K562 (cell line): Measurements from ENCODE around the gene AZU1. TPM values are rescaled to one million over a fixed set of nuclear protein-coding genes. Genes with fewer than 3 reads are reported as not detected.
A peak's percentile ranks its signal among the peaks of the same experiment; 100 is the strongest.

Experiments used
- ATAC-seq: fragments of 200-7000 bp; cut with Tn5 transposase; 3 replicates; pipeline ENCODE4 v1.9.1; 2020; ENCODE audit warnings: moderate library complexity
- BruUV-seq: library from RNA; stranded (reverse); fragments of 400-500 nt; replicated peaks from 2 replicates; lab custom pipeline; 2021; lab: Mats Ljungman, UMichigan
- CTCF ChIA-PET: fragments of 300-600 bp; formaldehyde crosslinking; extraction: SDS; loops from one replicate; lab custom pipeline; 2021; ENCODE audit warnings: low intra/inter-chr PET ratio; lab: Yijun Ruan, JAX
- POLR2A ChIA-PET: fragments of 300-600, 350-650 bp; sonication (Branson Sonifier 250); formaldehyde crosslinking; extraction: SDS; loops from one replicate; lab custom pipeline; 2021; ENCODE audit warnings: antibody characterized with exemption, inconsistent platforms; lab: Yijun Ruan, JAX
- DNase-seq, 4 experiments: peaks; one replicate each; pipeline versions ENCODE4 v3.0.0 to v3.0.0-alpha.2; 2011 to 2018; ENCODE audit warnings: low spot score in 3 of 4, mixed read lengths in 3 of 4; ENCODE audit errors: extremely low read depth in 1 of 4
- FAIRE-seq: peaks from 2 replicates; lab custom pipeline; 2011; peaks lifted over from hg19 to GRCh38; lab: Jason Lieb, UNC
- H2AFZ ChIP-seq: 2 replicates; pipeline ENCODE4 v1.6.0; 2011; ENCODE audit warnings: low read depth, low read length, control low read depth, inconsistent platforms
- H3K27ac ChIP-seq: fragments of 200-600 bp; 3 replicates; pipeline ENCODE4 v1.8.0; 2011; ENCODE audit warnings: low read depth, mild to moderate bottlenecking, control low read depth, inconsistent platforms, low read length, moderate library complexity, mixed read lengths; ENCODE audit errors: extremely low read depth
- H3K27me3 ChIP-seq, 2 experiments: fragments of 300-600 bp in 1 of 2; 2 replicates in 1 of 2; 3 replicates in 1 of 2; pipeline versions ENCODE4 v1.6.0 to v1.8.0; 2011; ENCODE audit warnings: inconsistent platforms in 2 of 2, low read length in 2 of 2, mild to moderate bottlenecking in 1 of 2, mixed read lengths in 1 of 2, moderate library complexity in 1 of 2; ENCODE audit not compliant: control insufficient read depth in 2 of 2, insufficient read depth in 2 of 2
- H3K36me3 ChIP-seq: fragments of 300-600 bp; 3 replicates; pipeline ENCODE4 v1.8.0; 2011; ENCODE audit warnings: mild to moderate bottlenecking, low read length, inconsistent platforms; ENCODE audit not compliant: control insufficient read depth, insufficient read depth
- H3K4me1 ChIP-seq, 2 experiments: fragments of 200-600 bp in 1 of 2; replicated peaks in 1 of 2; 2 replicates in 1 of 2; 3 replicates in 1 of 2; pipeline versions ENCODE4 v1.5.1 to v1.8.0; 2011; ENCODE audit warnings: inconsistent platforms in 2 of 2, low read length in 2 of 2, mild to moderate bottlenecking in 1 of 2, mixed read lengths in 1 of 2, moderate library complexity in 1 of 2; ENCODE audit not compliant: control insufficient read depth in 2 of 2, insufficient read depth in 2 of 2
- H3K4me2 ChIP-seq: 2 replicates; pipeline ENCODE4 v1.6.1; 2011; ENCODE audit warnings: low read length, control low read depth, inconsistent platforms, mixed read lengths; ENCODE audit not compliant: insufficient read depth
- H3K4me3 ChIP-seq: fragments of 200-600 bp; sonication (generic), shearing (Covaris generic); 2 replicates; pipeline ENCODE4 v1.5.1; 2016; ENCODE audit warnings: control low read depth, inconsistent platforms
- H3K79me2 ChIP-seq: fragments of 200-600 bp; 3 replicates; pipeline ENCODE4 v1.8.0; 2011; ENCODE audit warnings: low read length, inconsistent platforms; ENCODE audit not compliant: control insufficient read depth, insufficient read depth
- H3K9ac ChIP-seq, 2 experiments: 2 replicates each; pipeline versions ENCODE4 v1.6.0 to v1.6.1; 2011; ENCODE audit warnings: low read depth in 2 of 2, low read length in 2 of 2, control low read depth in 1 of 2, inconsistent platforms in 1 of 2, mild to moderate bottlenecking in 1 of 2, mixed read lengths in 1 of 2; ENCODE audit not compliant: insufficient read depth in 1 of 2
- H3K9me1 ChIP-seq: one replicate; pipeline ENCODE4 v1.6.0; 2011; ENCODE audit warnings: inconsistent platforms, mild to moderate bottlenecking, low read length, moderate library complexity; ENCODE audit not compliant: control insufficient read depth, insufficient read depth
- H3K9me3 ChIP-seq: replicated peaks from 2 replicates; pipeline ENCODE4 v1.5.1; 2011; ENCODE audit warnings: low read depth, low read length, inconsistent platforms; ENCODE audit not compliant: control insufficient read depth, insufficient read depth
- H4K20me1 ChIP-seq: replicated peaks from 2 replicates; pipeline ENCODE4 v1.6.1; 2011; ENCODE audit warnings: low read length, inconsistent platforms, mixed read lengths; ENCODE audit not compliant: control insufficient read depth, insufficient read depth
- MYNN ChIP-seq, 2 experiments: sonication (generic); formaldehyde crosslinking in 1 of 2; IDR thresholded peaks; 2 replicates each; pipeline versions ENCODE4 v1.5.0 to v1.6.1; 2016 to 2020; ENCODE audit warnings: antibody characterized with exemption in 1 of 2, missing genetic modification reagents in 1 of 2
- TFAM ChIP-seq: fragments of 250-450 bp; sonication (Bioruptor Pico); conservative IDR thresholded peaks from 2 replicates; pipeline ENCODE4 v1.5.0; 2021; ENCODE audit warnings: mild to moderate bottlenecking, moderate library complexity
- ZFX ChIP-seq: sonication (generic); formaldehyde crosslinking; IDR thresholded peaks from 2 replicates; pipeline ENCODE4 v1.8.0; 2022; ENCODE audit warnings: mild to moderate bottlenecking, missing genetic modification reagents, moderate library complexity
- ZNF584 ChIP-seq: fragments of 200-800 bp; sonication (Bioruptor generic); IDR thresholded peaks from 2 replicates; pipeline ENCODE4 v1.6.1; 2016; ENCODE audit warnings: low read depth, mild to moderate bottlenecking, missing genetic modification characterization, missing compliant biosample characterization
- WGBS: fragments of 100-300 bp; shearing (Covaris generic); methylation state at CpG from one replicate; pipeline ENCODE4 v1.1.6; 2016; ENCODE audit warnings: low coverage, mixed read lengths; ENCODE audit not compliant: insufficient coverage; ENCODE audit errors: missing lambda C conversion rate; 5-methylcytosine and 5-hydroxymethylcytosine counted together
- in situ Hi-C: fragments of 300-500 bp; cut with MboI; formaldehyde crosslinking; loops from 4 replicates; pipeline ENCODE4 v1.15.0; 2018; ENCODE audit warnings: inconsistent platforms, mixed read lengths
- intact Hi-C: fragments of 100-400 bp; cut with micrococcal nuclease; formaldehyde crosslinking; loops from 2 replicates; pipeline ENCODE4 v1.14.2; 2022
- polyA plus RNA-seq, 8 experiments: library from polyadenylated mRNA; depleted of rRNA in 4 of 8; stranded (reverse) in 5 of 8; unstranded in 3 of 8; fragments of >200 nt; fragmentation: Nextera tagmentation in 2 of 8; fragmentation: Illumina TruSeq in 1 of 8; extraction: Ambion mirVana in 2 of 8; extraction: Trizol in 1 of 8; gene quantifications; 2 replicates each; pipeline versions ENCODE4 v1.2.1 to v1.2.3, GENCODE V29; 2011 to 2014; ENCODE audit warnings: inconsistent platforms in 1 of 8, missing spikeins in 1 of 8
- total RNA-seq, 7 experiments: library from RNA; depleted of rRNA in 6 of 7; stranded (reverse); fragments of >200 nt in 6 of 7; fragmentation: Illumina TruSeq in 2 of 7; extraction: Trizol in 2 of 7; gene quantifications; 2 replicates each; pipeline versions ENCODE4 v1.2.1 to v1.2.3, GENCODE V29; 2011 to 2021; ENCODE audit warnings: low replicate concordance in 1 of 7

The AZU1 gene
- total and polyA plus RNA-seq, 9 of the 15 experiments (the other 6 are each of a cell fraction or from before 2014, with no cell fraction given), result 0.29 to 1.9 (median 0.59) TPM; not detected in 3

DNA sequence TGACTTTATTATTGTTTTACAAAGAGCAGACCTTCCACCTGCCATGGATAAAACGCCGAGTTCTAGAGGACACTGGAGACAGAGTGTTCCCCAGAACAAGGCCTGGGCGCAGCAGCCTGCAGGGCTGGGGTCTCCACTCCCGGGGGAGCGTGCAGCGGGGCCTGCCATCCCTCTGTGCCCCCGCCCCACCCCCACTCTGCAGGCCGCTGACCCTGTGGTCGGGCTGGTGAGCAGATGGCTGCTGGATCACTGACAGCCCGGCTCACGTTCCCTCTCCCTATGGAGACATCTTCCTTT is 39.0 kb upstream of the AZU1 start:
- H3K79me2 ChIP-seq, result peaks cover 7% of the 10 kb centered on the region; the same call in 1 of the 3 replicates
- CTCF ChIA-PET, result no interaction called here
- H2AFZ ChIP-seq, result peak overlapping the region; percentile 85
- WGBS, result 63% methylated on average over 9 of the region's 11 CpGs
- H3K9me3 ChIP-seq, result peaks cover under 1% of the 10 kb centered on the region; the same call in 1 of the 2 replicates
- DNase-seq, result peak in 1 of 4 experiments; percentile 23
- H3K9me1 ChIP-seq, result no peaks in the 10 kb centered on the region
- H3K9ac ChIP-seq, result peak overlapping the region; percentile 69 to 82
- no peaks in the 10 kb centered on the region for H3K36me3 ChIP-seq
- FAIRE-seq, result no peak
- in situ Hi-C loops, result no loop called here
- H3K27ac ChIP-seq, result peak overlapping the region; percentile 79
- peaks cover 42 to 68% of the 10 kb centered on the region in 2 experiments for H3K4me1 ChIP-seq
- no peaks in the 10 kb centered on the region for H4K20me1 ChIP-seq
- ATAC-seq, result no peak
- no peaks in the 10 kb centered on the region for H3K27me3 ChIP-seq
- BruUV-seq, result TSS peak; percentile 59
- TF ChIP-seq TFAM (CRISPR knock-in tag), result no peak
- 0 out of 2 replicates have a peak, but pooled peaks have one; percentile 55 for TF ChIP-seq ZNF584 (CRISPR knock-in tag)
- TF ChIP-seq MYNN (IDR thresholded peaks at IDR 0.05), result no peak
- no peak for TF ChIP-seq MYNN (CRISPR knock-in tag; IDR thresholded peaks at IDR 0.05)
- no peak for TF ChIP-seq ZFX (CRISPR knock-in tag)
- H3K4me3 ChIP-seq, result no peak overlapping the region
- POLR2A ChIA-PET, result interaction anchor here (1.0 kb wide), 2 partner anchors 25 to 87 kb away, joined by 3 to 4 read pairs; no protein-coding TSS in a partner anchor
- peak overlapping the region; percentile 62 for H3K4me2 ChIP-seq
- intact Hi-C loops, result no loop called here
